Breast epithelium (tissue), 3 donors: ENCODE data around the gene TMEM115.

Experiments used
- POLR2A ChIP-seq: fragments of 450-650 bp; IDR thresholded peaks from one replicate; pipeline ENCODE4 v1.6.1; 2016; ENCODE audit warnings: antibody characterized with exemption, mild to moderate bottlenecking, moderate library complexity
- TF ChIP-seq, protein P1 (sequence below), 3 donors: fragments of 450-650 bp; IDR thresholded peaks; one replicate each; pipeline ENCODE4 v1.5.1; 2016 to 2017; ENCODE audit warnings: antibody characterized with exemption in 3 of 3, mild to moderate bottlenecking in 3 of 3, moderate library complexity in 3 of 3

DNA sequence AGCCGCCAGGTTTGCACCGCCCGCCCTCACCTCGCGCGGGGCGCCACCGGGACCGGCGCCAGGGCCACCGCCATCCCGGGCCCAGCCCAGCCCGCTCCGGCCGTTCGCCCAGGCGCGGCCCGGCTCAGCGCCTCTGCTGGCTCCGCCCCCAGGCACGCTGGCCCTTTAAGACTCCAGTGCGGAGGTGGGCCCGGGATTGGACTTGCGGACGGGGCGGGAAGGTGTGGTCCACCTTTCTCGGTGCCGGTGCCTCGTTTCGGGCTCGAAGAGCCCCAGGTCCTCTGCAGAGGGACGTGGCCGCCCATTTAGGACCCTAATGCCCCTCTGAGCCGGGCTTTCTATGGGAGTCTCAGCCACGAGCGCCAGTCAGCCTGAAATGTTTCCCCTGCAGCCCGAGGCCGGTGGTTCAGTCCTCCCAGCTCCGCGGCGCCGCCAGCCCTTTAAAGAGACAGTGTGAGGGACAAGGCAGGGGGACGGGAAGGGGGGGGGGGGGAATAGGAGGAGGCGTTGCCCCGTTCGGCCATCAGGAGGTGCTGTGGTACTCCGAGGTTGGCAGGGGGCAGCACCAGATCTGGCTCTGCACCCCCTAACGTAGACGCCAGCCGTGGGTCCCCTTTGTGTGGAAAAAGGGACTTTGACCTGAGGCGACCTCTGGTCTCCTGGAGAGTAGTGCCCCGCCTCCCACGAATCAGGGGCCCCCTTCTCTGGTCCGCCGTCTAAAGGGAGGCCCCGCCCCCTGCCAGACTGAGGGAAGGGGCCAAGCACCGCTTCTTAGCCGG lies 37.8 kb downstream of the TMEM115 start:
- TF ChIP-seq POLR2A, result no peak
- TF ChIP-seq, protein P1, sequence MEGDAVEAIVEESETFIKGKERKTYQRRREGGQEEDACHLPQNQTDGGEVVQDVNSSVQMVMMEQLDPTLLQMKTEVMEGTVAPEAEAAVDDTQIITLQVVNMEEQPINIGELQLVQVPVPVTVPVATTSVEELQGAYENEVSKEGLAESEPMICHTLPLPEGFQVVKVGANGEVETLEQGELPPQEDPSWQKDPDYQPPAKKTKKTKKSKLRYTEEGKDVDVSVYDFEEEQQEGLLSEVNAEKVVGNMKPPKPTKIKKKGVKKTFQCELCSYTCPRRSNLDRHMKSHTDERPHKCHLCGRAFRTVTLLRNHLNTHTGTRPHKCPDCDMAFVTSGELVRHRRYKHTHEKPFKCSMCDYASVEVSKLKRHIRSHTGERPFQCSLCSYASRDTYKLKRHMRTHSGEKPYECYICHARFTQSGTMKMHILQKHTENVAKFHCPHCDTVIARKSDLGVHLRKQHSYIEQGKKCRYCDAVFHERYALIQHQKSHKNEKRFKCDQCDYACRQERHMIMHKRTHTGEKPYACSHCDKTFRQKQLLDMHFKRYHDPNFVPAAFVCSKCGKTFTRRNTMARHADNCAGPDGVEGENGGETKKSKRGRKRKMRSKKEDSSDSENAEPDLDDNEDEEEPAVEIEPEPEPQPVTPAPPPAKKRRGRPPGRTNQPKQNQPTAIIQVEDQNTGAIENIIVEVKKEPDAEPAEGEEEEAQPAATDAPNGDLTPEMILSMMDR (IDR thresholded peaks at IDR 0.05), result peak in 2 of 3 donors; percentile 45 to 47
